CD4-positive, alpha-beta T cell treated with Interleukin-15 for 4 hours (primary cell): Measurements from ENCODE around the gene GJB3.

Experiments
- DNase-seq: peaks from one replicate; pipeline ENCODE4 v3.0.0-alpha.2; 2020; ENCODE audit warnings: low spot score

GJB3 gene

GRCh38 chr1:34825455-34826091 is 44.6 kb downstream of the GJB3 start:
- no peak for DNase-seq

- no peak for DNase-seq
Measured at GRCh38 chr1:34827341-34827941, 46.4 kb downstream of the GJB3 start.

- DNase-seq: no peak
Measured at GRCh38 chr1:34828611-34829010, 47.6 kb downstream of the GJB3 start.

GRCh38 chr1:34829250-34829649 is 48.2 kb downstream of the GJB3 start:
- DNase-seq: no peak

- DNase-seq: no peak
Measured at GRCh38 chr1:34831721-34832246, 50.8 kb downstream of the GJB3 start.

- no peak for DNase-seq
Measured at GRCh38 chr1:34833711-34834110, 52.7 kb downstream of the GJB3 start.
